SK-N-SH treated with all-trans-retinoic acid at 6 μM for 48 hours (cell line): ENCODE results near the gene CHI3L2.

Source experiments
- ATAC-seq: fragments of 200-7000 bp; cut with Tn5 transposase; 3 replicates; pipeline ENCODE4 v1.9.1; 2020; ENCODE audit warnings: mild to moderate bottlenecking, moderate library complexity
- ARNTL ChIP-seq: fragments of 450-650 bp; formaldehyde crosslinking; IDR thresholded peaks from 2 replicates; pipeline ENCODE4 v1.5.0; 2020; ENCODE audit warnings: low read depth, mild to moderate bottlenecking, moderate library complexity, borderline replicate concordance
- BACH2 ChIP-seq: fragments of 250-450 bp; sonication (Bioruptor Pico); IDR thresholded peaks from 2 replicates; pipeline ENCODE4 v1.9.0; 2021; ENCODE audit warnings: mild to moderate bottlenecking, borderline replicate concordance
- ESRRG ChIP-seq: fragments of 250-450 bp; sonication (Bioruptor Pico); IDR thresholded peaks from 2 replicates; pipeline ENCODE4 v1.6.1; 2021; ENCODE audit warnings: mild to moderate bottlenecking
- ISL1 ChIP-seq: fragments of 250-450 bp; sonication (Bioruptor Pico); IDR thresholded peaks from 2 replicates; pipeline ENCODE4 v2.1.2; 2022; ENCODE audit warnings: mild to moderate bottlenecking, moderate library complexity
- OSR1 ChIP-seq: fragments of 250-450 bp; sonication (Bioruptor Pico); IDR thresholded peaks from 2 replicates; pipeline ENCODE4 v1.8.0; 2022; ENCODE audit warnings: moderate library complexity, mild to moderate bottlenecking, inconsistent platforms
- PPARA ChIP-seq: fragments of 250-450 bp; sonication (Bioruptor Pico); IDR thresholded peaks from 2 replicates; pipeline ENCODE4 v1.5.0; 2020; ENCODE audit warnings: mild to moderate bottlenecking, borderline replicate concordance
- RARB ChIP-seq: fragments of 250-450 bp; sonication (Bioruptor Pico); IDR thresholded peaks from 2 replicates; pipeline ENCODE4 v1.8.0; 2021; ENCODE audit warnings: mild to moderate bottlenecking, moderate library complexity
- TCF4 ChIP-seq: fragments of 250-450 bp; sonication (Bioruptor Pico); IDR thresholded peaks from 2 replicates; pipeline ENCODE4 v1.8.0; 2021; ENCODE audit warnings: mild to moderate bottlenecking, moderate library complexity, borderline replicate concordance
- TOX ChIP-seq: fragments of 250-450 bp; sonication (Bioruptor Pico); IDR thresholded peaks from 2 replicates; pipeline ENCODE4 v1.8.0; 2021; ENCODE audit warnings: mild to moderate bottlenecking, moderate library complexity, borderline replicate concordance
- ZC3H10 ChIP-seq: fragments of 250-450 bp; sonication (Bioruptor Pico); IDR thresholded peaks from 2 replicates; pipeline ENCODE4 v1.5.1; 2021; ENCODE audit warnings: mild to moderate bottlenecking, moderate library complexity
- ZFP3 ChIP-seq: fragments of 250-450 bp; sonication (Bioruptor Pico); IDR thresholded peaks from 2 replicates; pipeline ENCODE4 v1.5.0; 2020; ENCODE audit warnings: mild to moderate bottlenecking, moderate library complexity
- ZFP30 ChIP-seq: fragments of 450-650 bp; formaldehyde crosslinking; IDR thresholded peaks from 2 replicates; pipeline ENCODE4 v1.5.0; 2022; ENCODE audit warnings: mild to moderate bottlenecking, moderate library complexity
- ZNF565 ChIP-seq: fragments of 450-650 bp; formaldehyde crosslinking; conservative IDR thresholded peaks from 2 replicates; pipeline ENCODE4 v1.5.0; 2020; ENCODE audit warnings: low read depth, mild to moderate bottlenecking, moderate library complexity
- ZNF70 ChIP-seq: fragments of 450-650 bp; formaldehyde crosslinking; IDR thresholded peaks from 2 replicates; pipeline ENCODE4 v1.5.0; 2020; ENCODE audit warnings: mild to moderate bottlenecking, moderate library complexity
- TF ChIP-seq, protein P1 (sequence below): fragments of 250-450 bp; sonication (Bioruptor Pico); IDR thresholded peaks from 2 replicates; pipeline ENCODE4 v1.5.1; 2020; ENCODE audit warnings: low read depth, mild to moderate bottlenecking, moderate library complexity
- TF ChIP-seq, protein P2 (sequence below): fragments of 250-450 bp; sonication (Bioruptor Pico); IDR thresholded peaks from 2 replicates; pipeline ENCODE4 v1.8.0; 2020; ENCODE audit warnings: mild to moderate bottlenecking, moderate library complexity, borderline replicate concordance
- TF ChIP-seq, protein P3 (sequence below): fragments of 250-450 bp; sonication (Bioruptor Pico); IDR thresholded peaks from 2 replicates; pipeline ENCODE4 v1.8.0; 2021; ENCODE audit warnings: low read depth, mild to moderate bottlenecking, moderate library complexity, borderline replicate concordance
- TF ChIP-seq, protein P4 (sequence below): fragments of 250-450 bp; sonication (Bioruptor Pico); IDR thresholded peaks from 2 replicates; pipeline ENCODE4 v1.5.0; 2020; ENCODE audit warnings: mild to moderate bottlenecking, moderate library complexity
- TF ChIP-seq, protein P5 (sequence below): fragments of 250-450 bp; sonication (Bioruptor Pico); IDR thresholded peaks from 2 replicates; pipeline ENCODE4 v1.5.1; 2021; ENCODE audit warnings: mild to moderate bottlenecking, moderate library complexity

CHI3L2 gene

DNA sequence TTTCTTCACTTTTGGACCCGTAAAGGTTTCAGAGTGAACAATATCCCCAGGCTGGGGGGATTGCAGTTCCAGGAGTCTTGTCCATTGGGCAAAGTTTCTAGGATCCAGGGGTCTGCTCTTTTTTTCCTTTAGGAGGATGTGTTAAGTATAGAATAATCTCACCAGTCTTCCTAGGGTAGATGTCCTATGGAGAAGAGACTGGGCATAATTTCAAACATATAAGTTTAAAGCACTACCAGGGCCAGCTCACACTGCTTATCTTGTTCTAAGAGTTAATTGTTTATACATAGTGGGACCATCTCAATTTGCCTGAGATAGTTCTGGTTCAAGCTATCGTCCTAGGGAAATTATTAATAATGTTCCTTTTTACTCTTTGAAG lies 1.2 kb downstream of the CHI3L2 start:
- peak; percentile 21; the same call in 1 of the 3 replicates for ATAC-seq
- TF ChIP-seq, protein P1, sequence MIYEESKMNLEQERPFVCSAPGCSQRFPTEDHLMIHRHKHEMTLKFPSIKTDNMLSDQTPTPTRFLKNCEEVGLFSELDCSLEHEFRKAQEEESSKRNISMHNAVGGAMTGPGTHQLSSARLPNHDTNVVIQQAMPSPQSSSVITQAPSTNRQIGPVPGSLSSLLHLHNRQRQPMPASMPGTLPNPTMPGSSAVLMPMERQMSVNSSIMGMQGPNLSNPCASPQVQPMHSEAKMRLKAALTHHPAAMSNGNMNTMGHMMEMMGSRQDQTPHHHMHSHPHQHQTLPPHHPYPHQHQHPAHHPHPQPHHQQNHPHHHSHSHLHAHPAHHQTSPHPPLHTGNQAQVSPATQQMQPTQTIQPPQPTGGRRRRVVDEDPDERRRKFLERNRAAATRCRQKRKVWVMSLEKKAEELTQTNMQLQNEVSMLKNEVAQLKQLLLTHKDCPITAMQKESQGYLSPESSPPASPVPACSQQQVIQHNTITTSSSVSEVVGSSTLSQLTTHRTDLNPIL (CRISPR knock-in tag) = no peak
- TF ChIP-seq BACH2 (CRISPR knock-in tag) (no peak), ISL1 (CRISPR knock-in tag) (no peak), RARB (CRISPR knock-in tag) (no peak), ARNTL (no peak), ZFP30 (CRISPR knock-in tag) (no peak), ZNF565 (no peak)
- TF ChIP-seq, protein P2, sequence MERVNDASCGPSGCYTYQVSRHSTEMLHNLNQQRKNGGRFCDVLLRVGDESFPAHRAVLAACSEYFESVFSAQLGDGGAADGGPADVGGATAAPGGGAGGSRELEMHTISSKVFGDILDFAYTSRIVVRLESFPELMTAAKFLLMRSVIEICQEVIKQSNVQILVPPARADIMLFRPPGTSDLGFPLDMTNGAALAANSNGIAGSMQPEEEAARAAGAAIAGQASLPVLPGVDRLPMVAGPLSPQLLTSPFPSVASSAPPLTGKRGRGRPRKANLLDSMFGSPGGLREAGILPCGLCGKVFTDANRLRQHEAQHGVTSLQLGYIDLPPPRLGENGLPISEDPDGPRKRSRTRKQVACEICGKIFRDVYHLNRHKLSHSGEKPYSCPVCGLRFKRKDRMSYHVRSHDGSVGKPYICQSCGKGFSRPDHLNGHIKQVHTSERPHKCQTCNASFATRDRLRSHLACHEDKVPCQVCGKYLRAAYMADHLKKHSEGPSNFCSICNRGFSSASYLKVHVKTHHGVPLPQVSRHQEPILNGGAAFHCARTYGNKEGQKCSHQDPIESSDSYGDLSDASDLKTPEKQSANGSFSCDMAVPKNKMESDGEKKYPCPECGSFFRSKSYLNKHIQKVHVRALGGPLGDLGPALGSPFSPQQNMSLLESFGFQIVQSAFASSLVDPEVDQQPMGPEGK (CRISPR knock-in tag) = no peak

DNA sequence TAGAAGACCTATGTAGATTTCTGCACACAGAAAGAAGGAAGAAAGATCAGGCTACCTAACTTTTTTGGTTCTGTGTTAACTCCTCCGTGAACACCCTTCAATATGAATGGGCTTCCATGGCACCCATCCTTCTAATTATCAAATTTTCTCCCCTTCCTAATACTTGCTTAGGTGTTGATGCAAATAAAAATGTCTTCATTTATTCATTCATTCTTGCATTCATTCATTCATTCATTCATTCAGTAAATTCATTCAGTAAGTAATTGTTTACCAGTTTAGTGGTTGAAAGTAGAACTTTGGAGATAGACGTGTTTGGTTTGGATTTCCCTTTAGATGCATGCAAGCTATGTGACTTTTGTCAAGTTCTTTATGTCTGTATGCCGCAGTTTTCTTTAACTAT lies 4.6 kb downstream of the CHI3L2 start:
- TF ChIP-seq TOX (CRISPR knock-in tag) (no peak), ZC3H10 (CRISPR knock-in tag) (no peak), ZFP3 (CRISPR knock-in tag) (no peak), ZNF70 (no peak), OSR1 (no peak), ARNTL (no peak), ZNF565 (no peak), PPARA (no peak), TCF4 (CRISPR knock-in tag) (no peak), BACH2 (CRISPR knock-in tag) (no peak), ESRRG (no peak), ZFP30 (CRISPR knock-in tag) (no peak)
- TF ChIP-seq, protein P3, sequence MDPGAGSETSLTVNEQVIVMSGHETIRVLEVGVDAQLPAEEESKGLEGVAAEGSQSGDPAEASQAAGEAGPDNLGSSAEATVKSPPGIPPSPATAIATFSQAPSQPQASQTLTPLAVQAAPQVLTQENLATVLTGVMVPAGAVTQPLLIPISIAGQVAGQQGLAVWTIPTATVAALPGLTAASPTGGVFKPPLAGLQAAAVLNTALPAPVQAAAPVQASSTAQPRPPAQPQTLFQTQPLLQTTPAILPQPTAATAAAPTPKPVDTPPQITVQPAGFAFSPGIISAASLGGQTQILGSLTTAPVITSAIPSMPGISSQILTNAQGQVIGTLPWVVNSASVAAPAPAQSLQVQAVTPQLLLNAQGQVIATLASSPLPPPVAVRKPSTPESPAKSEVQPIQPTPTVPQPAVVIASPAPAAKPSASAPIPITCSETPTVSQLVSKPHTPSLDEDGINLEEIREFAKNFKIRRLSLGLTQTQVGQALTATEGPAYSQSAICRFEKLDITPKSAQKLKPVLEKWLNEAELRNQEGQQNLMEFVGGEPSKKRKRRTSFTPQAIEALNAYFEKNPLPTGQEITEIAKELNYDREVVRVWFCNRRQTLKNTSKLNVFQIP (CRISPR knock-in tag) = no peak
- TF ChIP-seq, protein P4, sequence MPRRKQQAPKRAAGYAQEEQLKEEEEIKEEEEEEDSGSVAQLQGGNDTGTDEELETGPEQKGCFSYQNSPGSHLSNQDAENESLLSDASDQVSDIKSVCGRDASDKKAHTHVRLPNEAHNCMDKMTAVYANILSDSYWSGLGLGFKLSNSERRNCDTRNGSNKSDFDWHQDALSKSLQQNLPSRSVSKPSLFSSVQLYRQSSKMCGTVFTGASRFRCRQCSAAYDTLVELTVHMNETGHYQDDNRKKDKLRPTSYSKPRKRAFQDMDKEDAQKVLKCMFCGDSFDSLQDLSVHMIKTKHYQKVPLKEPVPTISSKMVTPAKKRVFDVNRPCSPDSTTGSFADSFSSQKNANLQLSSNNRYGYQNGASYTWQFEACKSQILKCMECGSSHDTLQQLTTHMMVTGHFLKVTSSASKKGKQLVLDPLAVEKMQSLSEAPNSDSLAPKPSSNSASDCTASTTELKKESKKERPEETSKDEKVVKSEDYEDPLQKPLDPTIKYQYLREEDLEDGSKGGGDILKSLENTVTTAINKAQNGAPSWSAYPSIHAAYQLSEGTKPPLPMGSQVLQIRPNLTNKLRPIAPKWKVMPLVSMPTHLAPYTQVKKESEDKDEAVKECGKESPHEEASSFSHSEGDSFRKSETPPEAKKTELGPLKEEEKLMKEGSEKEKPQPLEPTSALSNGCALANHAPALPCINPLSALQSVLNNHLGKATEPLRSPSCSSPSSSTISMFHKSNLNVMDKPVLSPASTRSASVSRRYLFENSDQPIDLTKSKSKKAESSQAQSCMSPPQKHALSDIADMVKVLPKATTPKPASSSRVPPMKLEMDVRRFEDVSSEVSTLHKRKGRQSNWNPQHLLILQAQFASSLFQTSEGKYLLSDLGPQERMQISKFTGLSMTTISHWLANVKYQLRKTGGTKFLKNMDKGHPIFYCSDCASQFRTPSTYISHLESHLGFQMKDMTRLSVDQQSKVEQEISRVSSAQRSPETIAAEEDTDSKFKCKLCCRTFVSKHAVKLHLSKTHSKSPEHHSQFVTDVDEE (CRISPR knock-in tag) = no peak
- TF ChIP-seq, protein P1 (CRISPR knock-in tag) = no peak
- TF ChIP-seq, protein P5, sequence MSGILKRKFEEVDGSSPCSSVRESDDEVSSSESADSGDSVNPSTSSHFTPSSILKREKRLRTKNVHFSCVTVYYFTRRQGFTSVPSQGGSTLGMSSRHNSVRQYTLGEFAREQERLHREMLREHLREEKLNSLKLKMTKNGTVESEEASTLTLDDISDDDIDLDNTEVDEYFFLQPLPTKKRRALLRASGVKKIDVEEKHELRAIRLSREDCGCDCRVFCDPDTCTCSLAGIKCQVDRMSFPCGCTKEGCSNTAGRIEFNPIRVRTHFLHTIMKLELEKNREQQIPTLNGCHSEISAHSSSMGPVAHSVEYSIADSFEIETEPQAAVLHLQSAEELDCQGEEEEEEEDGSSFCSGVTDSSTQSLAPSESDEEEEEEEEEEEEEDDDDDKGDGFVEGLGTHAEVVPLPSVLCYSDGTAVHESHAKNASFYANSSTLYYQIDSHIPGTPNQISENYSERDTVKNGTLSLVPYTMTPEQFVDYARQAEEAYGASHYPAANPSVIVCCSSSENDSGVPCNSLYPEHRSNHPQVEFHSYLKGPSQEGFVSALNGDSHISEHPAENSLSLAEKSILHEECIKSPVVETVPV (CRISPR knock-in tag) = no peak
- TF ChIP-seq, protein P2 (CRISPR knock-in tag) = no peak
- no peak for ATAC-seq
